Activated CD4-positive, CD25-positive, alpha-beta regulatory T cell treated with anti-CD3 and anti-CD28 coated beads, Interleukin-2, amount 50 U/mL, for 72 hours (primary cell): Measurements from ENCODE around the gene HOXC13.

Source experiments
- DNase-seq: peaks from one replicate; pipeline ENCODE4 v3.0.0; 2021

Gene HOXC13

GRCh38 chr12:53955036-53955775 lies 16.6 kb downstream of the HOXC13 start:
- DNase-seq: no peak

- DNase-seq: no peak
Observed at GRCh38 chr12:53955776-53956250, 17.2 kb downstream of the HOXC13 start.

- no peak for DNase-seq
Observed at GRCh38 chr12:53956251-53956887, 17.7 kb downstream of the HOXC13 start.

GRCh38 chr12:53956914-53957536 lies 18.4 kb downstream of the HOXC13 start:
- DNase-seq: no peak

GRCh38 chr12:53958128-53958527 lies 19.5 kb downstream of the HOXC13 start:
- no peak for DNase-seq

GRCh38 chr12:53959314-53959713 lies 20.7 kb downstream of the HOXC13 start:
- no peak for DNase-seq

- no peak for DNase-seq
Observed at GRCh38 chr12:53960187-53961024, 21.8 kb downstream of the HOXC13 start.

- DNase-seq: no peak
Observed at GRCh38 chr12:53961025-53961761, 22.6 kb downstream of the HOXC13 start.

- no peak for DNase-seq
Observed at GRCh38 chr12:53963005-53963404, 24.4 kb downstream of the HOXC13 start.

- no peak for DNase-seq
Observed at GRCh38 chr12:53963434-53964314, 25.0 kb downstream of the HOXC13 start.

GRCh38 chr12:53964315-53964713 lies 25.7 kb downstream of the HOXC13 start:
- no peak for DNase-seq

GRCh38 chr12:53965281-53966084 lies 26.9 kb downstream of the HOXC13 start:
- no peak for DNase-seq

GRCh38 chr12:53966085-53966384 lies 27.4 kb downstream of the HOXC13 start:
- no peak for DNase-seq

- no peak for DNase-seq
Observed at GRCh38 chr12:53966385-53967133, 27.9 kb downstream of the HOXC13 start.

- DNase-seq: no peak
Observed at GRCh38 chr12:53967421-53967925, 28.8 kb downstream of the HOXC13 start.

GRCh38 chr12:53968214-53969127 lies 29.8 kb downstream of the HOXC13 start:
- no peak for DNase-seq

- DNase-seq: no peak
Observed at GRCh38 chr12:53969588-53970259, 31.1 kb downstream of the HOXC13 start.

GRCh38 chr12:53970451-53970850 lies 31.8 kb downstream of the HOXC13 start:
- DNase-seq: no peak
